Activated CD4-positive, CD25-positive, alpha-beta regulatory T cell treated with anti-CD3 and anti-CD28 coated beads, Interleukin-2, amount 50 U/mL, for 72 hours (primary cell): ENCODE results near the gene PDZD11.
"Not testable (repeated sequence)": the region's sequence is repeated elsewhere in the genome, so short reads cannot be mapped to it uniquely, and the experiment has no call there.

Experiments used
- DNase-seq: peaks from one replicate; pipeline ENCODE4 v3.0.0; 2021

The PDZD11 gene, protein sequence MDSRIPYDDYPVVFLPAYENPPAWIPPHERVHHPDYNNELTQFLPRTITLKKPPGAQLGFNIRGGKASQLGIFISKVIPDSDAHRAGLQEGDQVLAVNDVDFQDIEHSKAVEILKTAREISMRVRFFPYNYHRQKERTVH

DNA sequence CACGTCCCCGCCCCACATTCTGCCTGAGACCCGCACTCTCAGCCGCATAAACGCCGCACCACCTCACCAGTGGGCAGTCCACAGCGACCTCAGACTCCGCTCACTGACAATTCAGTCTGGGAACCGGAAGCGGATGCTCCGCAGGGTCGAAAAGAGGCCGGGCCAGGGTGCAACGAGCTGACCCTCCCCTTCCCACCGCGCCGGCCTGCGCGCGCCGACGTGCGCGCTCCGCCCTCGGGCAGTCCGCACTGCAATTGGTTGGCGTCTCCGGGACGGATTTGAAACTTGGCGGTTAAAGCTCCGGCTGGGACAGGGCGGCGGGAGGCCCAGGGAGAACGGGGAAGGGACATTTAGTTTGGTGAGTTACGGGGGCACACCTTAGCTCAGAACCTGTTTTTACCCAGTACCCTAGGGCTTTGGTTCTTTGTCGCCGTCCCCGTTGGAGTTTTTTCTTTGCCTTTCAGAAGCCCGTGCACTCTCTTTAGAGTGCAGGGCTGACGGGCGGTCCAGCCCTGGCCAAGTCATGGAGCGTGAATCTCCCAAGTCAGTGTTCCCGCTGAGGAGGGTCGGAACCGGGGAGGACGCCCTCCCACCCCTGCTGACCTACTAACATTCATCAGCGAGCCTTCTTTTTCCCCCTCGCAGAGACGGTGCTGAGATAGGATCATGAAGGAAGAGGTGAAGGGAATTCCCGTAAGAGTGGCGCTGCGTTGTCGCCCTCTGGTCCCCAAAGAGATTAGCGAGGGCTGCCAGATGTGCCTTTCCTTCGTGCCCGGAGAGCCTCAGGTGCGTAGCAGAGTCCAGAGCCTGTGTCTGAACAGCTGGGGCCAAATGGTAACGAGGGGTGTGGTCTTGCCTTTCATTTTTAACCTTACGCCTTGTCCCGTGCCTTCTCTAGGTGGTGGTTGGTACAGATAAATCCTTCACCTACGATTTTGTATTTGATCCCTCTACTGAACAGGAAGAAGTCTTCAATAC, at the start of gene PDZD11, which contains the start of gene KIF4A:
PDZD11 (minus strand) TSS at position 135 of the 978 bp plus-strand sequence. CDS start 586 bp downstream, outside the sequence.
KIF4A (plus strand) TSS at position 312 of the 978 bp plus-strand sequence; CDS start at position 667, 355 bp downstream.
- DNase-seq: peak; percentile 80

DNA sequence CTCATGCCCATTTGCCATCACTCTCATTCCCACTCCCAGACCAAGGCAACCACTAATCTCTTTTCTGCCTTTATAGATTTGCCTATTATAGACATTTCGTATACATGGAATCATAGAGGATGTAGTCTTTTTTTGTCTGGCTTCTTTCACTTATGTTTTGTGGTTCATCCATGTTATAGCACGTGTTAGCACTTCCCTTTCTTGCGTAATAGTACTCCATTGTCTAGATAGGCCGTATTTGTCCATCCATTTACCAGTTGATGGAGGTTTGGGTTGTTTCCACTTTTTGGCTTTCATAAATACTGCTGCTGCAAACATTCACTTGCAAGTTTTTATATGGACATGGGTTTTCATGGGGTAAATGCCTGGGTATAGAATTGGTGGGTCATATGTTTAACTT, 48.6 kb upstream of the PDZD11 start:
- no peak for DNase-seq

DNA sequence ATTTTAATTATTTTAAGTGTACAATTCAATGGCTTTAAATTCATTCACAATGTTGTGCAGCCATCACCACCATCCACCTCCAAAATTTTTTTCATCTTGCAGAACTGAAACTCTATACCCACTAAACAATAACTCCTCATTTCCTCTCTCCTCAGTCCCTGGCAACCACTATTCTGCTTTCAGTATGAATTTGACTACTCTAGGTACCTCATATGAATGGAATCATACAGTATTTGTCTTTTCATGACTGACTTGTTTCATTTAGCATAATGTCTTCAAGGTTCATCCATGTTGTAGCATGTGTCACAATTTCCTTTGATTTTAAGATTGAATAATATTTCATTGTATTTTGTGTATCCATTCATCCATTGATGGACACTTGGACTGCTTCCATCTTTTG, 47.0 kb upstream of the PDZD11 start:
- no peak for DNase-seq

DNA sequence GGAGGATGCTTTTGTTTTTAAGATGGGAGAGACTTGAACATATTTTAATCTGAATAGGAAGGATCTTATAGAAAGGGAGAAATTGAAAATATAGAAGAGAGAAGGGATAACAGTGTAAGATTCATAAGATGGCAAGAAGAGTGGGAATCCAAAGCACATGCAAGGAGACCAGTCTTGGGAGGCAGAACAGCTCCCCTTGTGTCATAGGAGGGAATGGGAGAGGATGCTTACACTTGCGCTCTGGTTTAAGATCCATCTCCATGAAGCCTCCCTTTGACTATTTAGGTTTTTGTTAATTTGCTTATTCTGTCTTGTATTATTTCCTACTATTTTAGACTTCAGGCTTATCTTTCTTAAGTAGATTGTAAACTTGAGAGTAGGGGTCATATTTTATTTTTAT, 42.9 kb upstream of the PDZD11 start:
- DNase-seq: no peak

DNA sequence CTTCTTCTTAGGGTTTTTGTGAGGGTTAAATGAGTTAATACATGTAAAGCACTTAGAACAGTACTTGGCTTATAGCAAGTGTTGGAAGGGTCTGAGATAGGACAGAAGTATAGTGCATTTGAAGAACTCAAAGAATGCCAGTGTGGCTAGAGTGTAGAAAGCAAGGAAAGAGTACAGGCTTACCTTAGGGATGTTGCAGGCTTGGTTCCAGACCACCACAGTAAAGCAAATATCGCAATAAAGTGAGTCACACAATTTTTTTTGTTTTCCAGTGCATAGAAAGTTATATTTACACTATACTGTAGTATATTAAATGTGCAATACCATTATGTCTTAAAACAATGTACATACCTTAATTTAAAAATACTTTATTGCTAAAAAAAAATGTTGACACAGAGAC, 41.4 kb upstream of the PDZD11 start:
- DNase-seq: no peak

DNA sequence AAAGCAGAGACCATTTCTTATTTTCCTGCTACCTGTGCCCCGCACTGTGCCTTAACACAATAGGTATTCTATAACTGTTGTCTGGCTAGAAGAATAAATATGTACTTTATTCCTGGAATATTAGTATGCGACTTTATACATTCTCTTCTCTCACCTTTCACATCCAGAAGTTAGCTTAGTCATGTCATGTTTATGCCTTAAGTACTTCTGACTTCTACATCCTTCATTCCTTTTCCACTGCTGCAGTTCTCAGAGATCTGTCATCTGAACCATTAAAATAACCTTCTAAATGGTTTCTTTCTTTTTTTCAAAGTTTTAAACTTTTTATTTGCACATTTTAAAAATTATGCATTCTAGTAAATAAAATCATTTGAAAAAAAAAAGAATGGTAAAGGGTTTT, 34.6 kb upstream of the PDZD11 start:
- DNase-seq: no peak

DNA sequence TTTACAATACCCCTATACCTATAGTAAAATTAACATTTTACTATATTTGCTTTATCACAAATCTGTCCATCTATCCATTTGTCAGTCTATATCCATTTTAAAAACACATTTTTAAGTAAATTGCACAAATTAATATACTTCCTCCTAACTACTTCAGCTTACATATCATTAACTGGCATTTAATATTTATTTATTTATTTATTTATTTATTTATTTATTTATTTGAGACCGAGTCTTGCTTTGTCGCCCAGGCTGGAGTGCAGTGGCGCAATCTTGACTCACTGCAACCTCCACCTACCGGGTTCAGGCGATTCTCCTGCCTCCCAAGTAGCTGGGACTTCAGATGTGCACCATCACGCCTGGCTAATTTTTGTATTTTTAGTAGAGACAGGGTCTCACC, 33.9 kb upstream of the PDZD11 start:
- not testable (repeated sequence) for DNase-seq

DNA sequence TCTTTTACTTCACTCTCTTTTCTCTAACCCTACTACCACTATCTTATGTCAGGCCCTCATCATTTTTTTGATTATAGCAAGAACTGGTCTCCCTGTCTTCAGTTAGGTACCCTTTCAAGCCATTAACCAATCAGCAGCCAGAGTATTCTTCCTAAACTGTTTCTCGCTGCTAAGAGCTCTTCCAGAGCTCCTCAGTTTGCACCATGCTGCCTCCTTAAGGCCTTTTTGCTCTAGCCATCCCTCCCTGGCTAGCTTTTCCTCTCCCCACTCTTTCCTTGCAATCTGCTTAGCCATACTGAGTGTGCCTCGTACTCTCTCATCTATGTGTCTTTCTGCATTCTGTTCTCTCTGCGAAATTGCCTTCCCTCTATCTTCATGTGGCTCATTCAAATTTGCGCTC, 33.1 kb upstream of the PDZD11 start:
- DNase-seq: no peak

DNA sequence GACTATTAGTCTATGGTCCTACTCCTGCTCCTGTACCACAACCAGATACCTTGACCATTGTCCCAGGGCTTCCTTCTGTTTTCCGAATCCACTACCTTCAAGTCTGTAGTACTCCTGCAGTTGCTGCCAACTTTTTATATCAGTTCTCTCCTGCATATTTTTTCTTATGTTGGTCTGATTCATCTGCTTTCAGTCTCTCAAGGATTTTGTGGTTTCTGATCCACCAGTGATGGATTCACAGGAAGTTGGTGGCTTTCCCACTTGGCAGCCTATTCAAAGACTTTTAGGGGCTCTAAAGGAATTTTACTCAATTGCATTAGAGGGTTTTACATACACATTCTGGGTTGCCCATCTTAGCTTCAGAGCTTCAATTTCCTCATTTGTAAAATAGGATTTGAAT, 23.8 kb upstream of the PDZD11 start:
- DNase-seq: no peak

DNA sequence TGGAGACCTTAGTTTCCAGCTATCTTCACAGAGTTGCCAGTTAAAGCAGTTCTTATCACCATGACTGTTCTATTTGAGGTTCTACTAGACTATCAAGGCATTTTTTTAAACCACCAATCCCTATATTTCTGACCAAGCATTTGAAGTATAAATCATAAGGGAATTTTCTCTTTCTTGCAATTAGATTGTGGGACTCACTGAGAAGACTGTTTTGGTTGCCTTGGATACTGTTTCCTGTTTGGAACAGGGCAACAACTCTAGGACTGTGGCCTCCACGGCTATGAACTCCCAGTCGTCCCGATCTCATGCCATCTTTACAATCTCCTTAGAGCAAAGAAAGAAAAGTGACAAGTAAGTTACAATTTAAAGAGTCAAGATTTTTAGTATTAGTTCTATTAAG, 12.0 kb upstream of the PDZD11 start:
- DNase-seq: no peak

DNA sequence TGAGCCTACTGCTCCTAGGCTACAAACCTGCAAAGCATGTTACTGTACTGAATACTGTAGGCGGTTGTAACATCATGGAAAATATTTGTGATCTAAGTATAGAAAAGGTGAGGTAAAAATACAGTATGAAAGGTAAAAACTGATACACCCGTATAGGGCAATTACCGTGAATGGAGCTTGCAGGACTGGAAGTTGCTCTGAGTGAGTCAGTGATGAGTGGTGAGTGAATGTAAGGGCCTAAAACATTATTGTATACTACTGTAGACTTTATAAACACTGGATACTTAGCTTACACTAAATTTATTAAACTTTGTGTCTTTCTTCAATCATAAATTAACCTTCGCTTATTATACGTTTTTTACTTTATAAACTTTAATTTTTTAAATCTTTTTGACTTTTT, 3.9 kb upstream of the PDZD11 start:
- DNase-seq: no peak

DNA sequence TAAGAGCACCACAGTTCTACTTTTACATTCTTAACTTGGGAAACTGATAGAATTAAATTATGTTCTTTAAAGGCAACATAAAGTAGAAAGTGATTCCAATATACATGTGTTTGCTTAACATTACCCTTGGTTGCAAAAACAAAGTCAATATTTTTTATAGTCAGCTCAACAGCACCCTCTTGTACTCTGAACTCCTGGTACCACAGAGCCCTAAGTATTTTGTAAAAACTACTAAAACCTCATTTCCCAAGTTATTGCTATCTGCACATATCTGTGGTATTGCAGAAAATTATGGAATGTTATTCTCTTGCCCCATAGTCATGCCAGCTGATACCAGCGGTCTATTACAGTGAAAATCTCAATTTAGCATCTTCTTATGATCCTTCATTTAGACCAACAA, 3.1 kb upstream of the PDZD11 start:
- no peak for DNase-seq

DNA sequence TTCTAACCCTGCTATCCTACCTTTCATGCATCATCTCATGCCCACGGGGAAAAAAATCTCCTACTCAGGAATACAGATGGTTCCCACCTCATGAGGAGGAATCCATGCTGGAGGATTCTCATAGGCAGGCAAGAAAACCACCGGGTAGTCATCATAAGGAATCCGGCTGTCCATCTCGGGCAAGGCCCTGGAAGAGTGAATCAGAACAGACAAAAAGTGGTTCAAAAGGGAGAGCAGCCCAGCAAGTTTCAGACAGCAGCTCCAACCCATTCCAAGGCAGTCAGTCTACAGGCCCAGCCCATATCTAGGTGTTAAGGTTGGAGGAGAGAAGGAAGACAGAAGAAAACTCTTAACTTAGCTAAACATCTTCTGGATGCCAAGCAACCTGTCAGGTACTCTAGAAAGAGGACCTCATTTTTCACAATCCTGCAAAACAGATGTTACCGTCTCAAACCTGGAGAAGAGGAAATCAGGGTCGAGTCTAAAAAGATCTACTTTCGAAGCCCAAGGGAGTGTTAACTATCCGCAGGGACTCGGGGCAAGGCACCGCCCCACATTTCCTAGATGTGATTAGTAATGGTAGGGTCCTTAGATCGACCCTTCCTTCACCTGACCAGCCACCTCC, 447 bp downstream of the PDZD11 start:
- no peak for DNase-seq

DNA sequence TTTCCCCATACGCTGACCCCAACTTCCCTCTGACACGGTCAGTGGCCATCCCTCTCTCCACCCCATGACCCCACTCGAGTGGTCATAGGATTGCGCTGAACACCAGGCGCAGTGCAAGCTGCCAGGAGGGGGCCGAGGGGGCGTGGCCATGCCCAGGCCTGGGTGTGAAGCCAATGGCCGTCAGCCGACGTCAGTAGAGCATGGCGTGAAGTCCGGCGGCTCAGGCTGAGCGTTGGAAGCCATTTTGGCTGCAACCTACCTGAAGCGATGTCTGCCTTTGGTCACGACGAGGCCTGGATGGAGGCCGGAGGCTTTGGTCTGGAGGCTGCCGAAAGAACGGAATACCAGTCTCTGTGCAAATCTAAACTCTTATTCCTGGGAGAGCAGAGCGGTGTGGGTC, 7.8 kb downstream of the PDZD11 start, which contains the start of gene RAB41:
RAB41 (plus strand) TSS at position 222 of the 400 bp plus-strand sequence; CDS start at position 268, 46 bp downstream.
- DNase-seq: no peak

DNA sequence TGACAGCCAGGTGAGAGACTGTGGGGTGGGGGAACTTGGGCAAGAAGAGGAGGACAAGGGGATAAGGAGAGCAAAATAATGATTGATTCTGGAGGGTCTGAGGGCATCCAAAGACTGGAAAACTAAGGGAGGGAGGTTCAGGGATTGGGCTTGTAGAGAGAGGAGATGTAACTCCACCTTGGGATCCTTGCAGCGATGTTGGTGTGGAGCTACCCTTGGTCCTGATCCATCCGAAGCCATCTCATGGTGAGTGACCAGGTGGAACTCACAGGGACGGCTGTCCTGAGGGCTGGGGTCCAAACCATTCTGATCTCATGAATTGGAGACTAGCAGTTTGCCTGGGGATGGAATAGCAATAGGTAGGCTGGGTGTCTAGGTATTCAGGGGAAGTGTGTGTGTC, 9.2 kb downstream of the PDZD11 start:
- no peak for DNase-seq

DNA sequence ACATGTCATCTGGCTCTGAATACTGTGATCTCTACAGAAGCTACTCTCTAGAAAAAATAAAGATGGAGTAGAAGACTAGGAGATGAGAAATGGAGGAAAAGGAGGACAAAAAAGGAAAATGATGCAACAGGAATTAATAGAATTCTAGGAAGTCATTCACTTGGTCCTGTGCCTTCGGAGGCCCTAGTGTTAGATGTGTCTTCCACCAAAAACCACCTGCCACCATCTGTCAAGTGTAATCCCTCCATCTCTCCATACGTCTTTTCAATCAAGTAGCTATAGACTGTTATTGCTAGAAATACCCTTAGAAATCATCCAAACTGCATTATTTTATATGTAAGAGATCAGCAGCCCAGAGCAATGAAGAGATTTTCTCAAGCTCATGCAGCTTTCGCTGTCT, 10.6 kb downstream of the PDZD11 start:
- no peak for DNase-seq

DNA sequence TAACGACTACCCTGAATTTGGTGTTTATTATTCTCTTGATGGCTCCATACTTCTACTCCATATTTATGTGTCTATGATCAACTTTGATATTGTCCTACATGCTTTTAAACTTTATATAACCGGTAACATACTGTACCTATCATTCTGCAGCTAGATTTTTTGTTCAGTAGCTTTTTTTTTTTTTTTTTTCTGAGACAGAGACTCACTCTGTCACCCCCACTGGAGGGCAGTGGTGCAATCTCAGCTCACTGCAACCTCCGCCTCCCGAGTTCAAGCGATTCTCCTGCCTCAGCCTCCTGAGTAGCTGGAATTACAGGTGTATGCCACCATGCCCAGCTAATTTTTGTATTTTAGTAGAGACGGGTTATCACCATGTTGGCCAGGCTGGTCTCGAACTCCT, 15.7 kb downstream of the PDZD11 start:
- not testable (repeated sequence) for DNase-seq

DNA sequence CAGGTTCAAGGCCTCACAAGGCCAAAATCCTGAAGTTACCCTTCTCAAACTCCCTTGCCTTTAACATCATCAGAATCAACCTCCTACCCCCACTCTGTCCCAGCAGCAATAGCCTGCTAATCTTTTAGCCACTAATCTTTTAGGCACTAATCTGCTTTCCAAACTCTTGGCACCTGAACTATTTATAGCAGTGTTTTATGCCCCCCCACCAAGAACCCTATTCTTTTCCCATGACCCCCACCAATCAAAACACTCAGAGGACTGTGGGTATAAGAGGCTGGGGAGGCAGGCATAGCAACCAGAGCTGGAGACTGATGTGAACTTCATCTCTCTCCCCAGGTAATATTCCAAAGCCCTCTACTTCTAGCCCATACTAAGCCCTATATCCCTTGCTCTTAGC, 21.7 kb downstream of the PDZD11 start, which contains the start of gene ARR3:
ARR3 (plus strand) TSS at position 301 of the 400 bp plus-strand sequence. CDS start 1,052 bp downstream, outside the sequence.
- DNase-seq: no peak

DNA sequence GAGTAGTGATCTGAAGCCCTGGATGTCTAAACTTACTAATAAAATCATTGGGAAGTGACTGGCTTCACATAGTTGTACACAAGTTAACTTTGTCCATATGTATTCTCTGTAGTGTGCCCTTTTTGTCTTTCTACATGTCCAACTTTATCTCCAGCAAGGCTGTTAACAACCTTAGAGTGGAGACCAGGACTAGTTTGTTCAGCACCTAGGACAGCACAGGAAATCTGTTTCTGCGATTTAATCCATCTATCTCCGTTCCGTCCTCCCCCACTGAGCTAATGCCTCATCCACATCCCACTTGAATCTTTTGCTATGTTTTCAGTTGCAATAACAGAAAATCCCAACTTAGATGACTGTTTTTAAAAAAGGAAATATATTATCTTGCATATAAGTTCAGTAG, 24.9 kb downstream of the PDZD11 start:
- no peak for DNase-seq

DNA sequence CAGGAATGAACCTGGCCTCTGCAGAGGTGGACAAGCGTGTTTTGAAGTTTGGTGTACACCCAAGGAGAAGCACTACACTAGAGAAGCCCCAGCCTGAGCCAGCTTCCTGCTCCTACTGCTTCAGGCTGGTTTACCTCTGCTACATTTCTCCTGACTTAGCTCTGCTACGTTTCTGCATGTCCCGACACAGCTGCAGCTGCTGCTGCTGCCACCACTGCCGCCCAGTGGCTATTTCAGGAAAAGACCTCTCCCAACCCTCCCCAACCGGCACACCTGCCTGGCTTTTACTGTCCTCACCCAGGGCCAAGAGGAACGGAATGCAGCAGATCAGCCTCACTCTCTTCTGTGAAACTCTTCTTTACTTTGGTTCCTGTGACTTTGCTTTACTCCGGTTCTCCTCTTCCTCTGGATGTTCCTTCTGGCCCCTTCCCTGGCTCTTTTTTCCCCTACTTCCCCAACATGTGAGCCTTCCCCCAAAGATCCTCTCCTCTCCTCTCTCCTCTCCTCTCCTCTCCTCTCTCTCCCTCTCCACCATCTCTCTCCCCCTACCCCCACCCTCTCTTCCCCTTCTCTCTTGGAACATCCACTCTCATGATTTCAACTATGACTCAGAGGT, 26.7 kb downstream of the PDZD11 start:
- DNase-seq: peak; percentile 35

DNA sequence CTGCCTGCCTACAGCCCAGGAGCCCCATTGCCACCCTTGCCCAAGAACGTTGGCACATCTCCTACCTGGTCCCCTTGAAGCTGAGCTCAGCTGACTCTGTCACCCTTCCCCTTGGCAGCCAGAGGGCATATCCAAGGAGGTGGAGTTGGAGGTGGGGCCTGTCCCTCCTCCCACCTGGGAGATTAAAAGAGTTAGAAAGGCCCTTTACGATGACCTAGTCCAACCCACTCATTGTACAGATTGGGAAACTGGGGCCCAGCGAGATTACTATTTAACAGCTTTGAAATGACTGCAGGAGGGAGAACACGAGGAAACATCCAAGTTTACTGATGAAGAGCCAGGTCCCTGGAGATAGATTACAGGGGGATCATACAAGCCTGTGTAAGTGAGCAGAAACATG, 29.6 kb downstream of the PDZD11 start, which contains the start of gene P2RY4:
P2RY4 (minus strand) TSS at position 101 of the 400 bp plus-strand sequence. CDS start 580 bp downstream, outside the sequence.
- DNase-seq: no peak

DNA sequence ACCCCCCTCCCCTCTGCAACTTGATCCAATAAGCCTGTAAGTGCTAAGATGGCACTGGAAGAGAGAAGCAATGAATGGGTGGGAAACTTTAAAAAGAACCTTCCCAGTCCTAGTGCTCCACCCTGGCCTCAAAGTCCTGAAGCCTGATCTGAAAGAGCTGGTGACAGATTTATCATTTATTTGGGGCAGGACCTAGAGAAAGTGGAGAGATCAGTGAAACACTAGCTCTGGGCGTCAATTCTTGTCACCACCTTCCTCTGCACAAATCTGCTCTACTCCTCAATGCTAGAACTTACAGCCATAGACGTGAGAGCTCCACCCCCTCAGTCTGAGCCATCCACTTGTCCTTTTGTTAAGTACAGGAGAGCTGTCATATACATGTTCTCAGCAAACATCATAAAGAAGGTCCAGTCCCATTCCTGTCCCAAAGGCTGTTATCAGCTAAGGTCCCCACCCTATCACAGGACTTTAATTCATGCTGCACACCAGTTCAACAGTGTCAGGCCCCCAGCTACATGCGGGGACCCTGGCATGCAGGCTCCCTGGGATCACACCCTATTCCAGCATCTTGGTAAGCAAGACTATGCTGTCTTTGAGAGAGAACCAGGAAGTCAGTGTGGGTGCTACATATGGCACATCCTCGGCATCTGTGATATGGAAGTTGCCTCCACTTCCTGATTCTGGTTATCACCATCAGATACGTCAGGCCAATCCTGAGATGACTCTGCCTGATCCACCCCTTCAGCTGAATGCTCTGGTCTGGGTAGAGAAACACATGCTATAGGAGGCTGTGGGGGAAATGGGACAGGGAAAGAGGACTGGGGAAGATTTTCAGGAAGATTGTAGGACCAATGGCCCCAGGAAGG, 32.1 kb downstream of the PDZD11 start:
- no peak for DNase-seq
